Kidney (tissue), 14 donors: ENCODE measurements around the gene TBXT. TPM values are rescaled to one million over a fixed set of nuclear protein-coding genes. Genes with fewer than 3 reads are reported as not detected.

ENCODE experiments used
- DNase-seq, 5 donors: peaks; one replicate each; pipeline ENCODE4 v3.0.0-alpha.2; 2013 to 2020
- FAIRE-seq: peaks from 2 replicates; lab custom pipeline; 2012; peaks lifted over from hg19 to GRCh38; lab: Jason Lieb, UNC
- H3K27ac ChIP-seq, 2 donors: one replicate each; pipeline ENCODE4 v1.7.0; 2013; ENCODE audit warnings: low read depth in 2 of 2, low read length in 2 of 2, inconsistent platforms in 1 of 2
- H3K27me3 ChIP-seq: one replicate; pipeline ENCODE4 v1.7.1; 2013; ENCODE audit warnings: low read length, inconsistent platforms; ENCODE audit not compliant: control insufficient read depth, insufficient read depth
- H3K36me3 ChIP-seq, 3 donors: one replicate each; pipeline versions ENCODE4 v1.7.0 to v1.7.1; 2013; ENCODE audit warnings: low read length in 3 of 3, control low read depth in 1 of 3, inconsistent platforms in 1 of 3; ENCODE audit not compliant: insufficient read depth in 3 of 3, control insufficient read depth in 2 of 3
- H3K4me1 ChIP-seq, 3 donors: one replicate each; pipeline versions ENCODE4 v1.7.0 to v1.7.1; 2013; ENCODE audit warnings: low read length in 3 of 3, inconsistent platforms in 1 of 3, low read depth in 1 of 3; ENCODE audit not compliant: control insufficient read depth in 2 of 3, insufficient read depth in 2 of 3
- H3K4me3 ChIP-seq, 3 donors: one replicate each; pipeline versions ENCODE4 v1.7.0 to v1.8.1; 2013; ENCODE audit warnings: low read length in 3 of 3, control low read depth in 1 of 3, inconsistent platforms in 1 of 3
- H3K9ac ChIP-seq, 3 donors: one replicate each; pipeline versions ENCODE4 v1.7.0 to v1.7.1; 2013; ENCODE audit warnings: low read length in 3 of 3, control low read depth in 1 of 3, inconsistent platforms in 1 of 3
- H3K9me3 ChIP-seq, 3 donors: one replicate each; pipeline versions ENCODE4 v1.7.0 to v1.7.1; 2013; ENCODE audit warnings: low read length in 3 of 3, control low read depth in 1 of 3, inconsistent platforms in 1 of 3; ENCODE audit not compliant: control insufficient read depth in 2 of 3, insufficient read depth in 1 of 3
- intact Hi-C: fragments of 100-400 bp; cut with DNase I; formaldehyde crosslinking; loops from one replicate; pipeline ENCODE4 v1.11.1; 2022
- polyA plus RNA-seq: library from polyadenylated mRNA; stranded (reverse); fragments of 350-450 nt; fragmentation: Illumina TruSeq; extraction: RNeasy Lipid Tissue Mini Kit (QIAGEN cat#74804); gene quantifications from one replicate; pipeline ENCODE4 v1.2.3, GENCODE V29; 2014; ENCODE audit warnings: low read depth, low replicate concordance; ENCODE audit not compliant: insufficient read depth
- total RNA-seq: library from RNA; stranded (reverse); fragmentation: NEBNext Ultra II Directional; extraction: Animal tissue kit (Norgen Biotek cat#: 25700); gene quantifications from one replicate; pipeline ENCODE4 v1.2.1, GENCODE V29; 2021
- TF ChIP-seq, protein P1 (sequence below): IDR thresholded peaks from 3 replicates; pipeline ENCODE4 v1.5.1; 2012; ENCODE audit warnings: mild to moderate bottlenecking, moderate library complexity, borderline replicate concordance; ENCODE audit not compliant: insufficient read depth; ENCODE audit errors: extremely low read depth
- donor health status: control.
- donor health status: control.
- donor health status: control.
- donor health status: control.
- donor health status: control.
- donor health status: DM: yes; HTN: yes; CAD: no.
- donor health status: Normal renal cell carcinoma (clear cell type).

The TBXT gene
- total and polyA plus RNA-seq, 2 donors from 2014 or later, result not detected

DNA sequence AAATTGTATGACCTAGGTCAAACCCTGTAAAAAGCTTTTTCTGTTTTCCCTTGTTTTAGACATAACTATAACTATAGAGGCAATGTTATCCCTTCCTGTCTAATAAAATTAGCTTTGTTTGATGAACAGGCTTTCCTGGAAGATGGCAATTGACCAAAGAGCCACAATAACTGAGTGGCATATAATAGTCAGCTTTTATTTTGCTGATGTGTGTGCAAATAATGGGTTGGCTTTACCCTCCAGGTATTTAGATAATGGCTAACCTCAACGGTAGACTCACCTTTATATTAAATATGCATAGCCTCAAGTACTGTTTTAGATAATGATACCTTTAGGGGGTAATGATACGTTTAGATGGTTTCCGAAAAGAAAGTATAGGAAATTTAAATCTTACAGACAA is 15.0 kb downstream of the TBXT start:
- Histone ChIP-seq H3K36me3 (no peaks in the 10 kb centered on the region), H3K9me3 (peaks cover 0 to 8% (median 0%) of the 10 kb centered on the region in 3 donors), H3K9ac (no peak overlapping the region), H3K4me3 (no peak overlapping the region), H3K27ac (no peak overlapping the region), H3K27me3 (no peaks in the 10 kb centered on the region), H3K4me1 (no peaks in the 10 kb centered on the region)
- DNase-seq, result no peak
- no peak for FAIRE-seq
- intact Hi-C loops, result no loop called here
- TF ChIP-seq, protein P1, sequence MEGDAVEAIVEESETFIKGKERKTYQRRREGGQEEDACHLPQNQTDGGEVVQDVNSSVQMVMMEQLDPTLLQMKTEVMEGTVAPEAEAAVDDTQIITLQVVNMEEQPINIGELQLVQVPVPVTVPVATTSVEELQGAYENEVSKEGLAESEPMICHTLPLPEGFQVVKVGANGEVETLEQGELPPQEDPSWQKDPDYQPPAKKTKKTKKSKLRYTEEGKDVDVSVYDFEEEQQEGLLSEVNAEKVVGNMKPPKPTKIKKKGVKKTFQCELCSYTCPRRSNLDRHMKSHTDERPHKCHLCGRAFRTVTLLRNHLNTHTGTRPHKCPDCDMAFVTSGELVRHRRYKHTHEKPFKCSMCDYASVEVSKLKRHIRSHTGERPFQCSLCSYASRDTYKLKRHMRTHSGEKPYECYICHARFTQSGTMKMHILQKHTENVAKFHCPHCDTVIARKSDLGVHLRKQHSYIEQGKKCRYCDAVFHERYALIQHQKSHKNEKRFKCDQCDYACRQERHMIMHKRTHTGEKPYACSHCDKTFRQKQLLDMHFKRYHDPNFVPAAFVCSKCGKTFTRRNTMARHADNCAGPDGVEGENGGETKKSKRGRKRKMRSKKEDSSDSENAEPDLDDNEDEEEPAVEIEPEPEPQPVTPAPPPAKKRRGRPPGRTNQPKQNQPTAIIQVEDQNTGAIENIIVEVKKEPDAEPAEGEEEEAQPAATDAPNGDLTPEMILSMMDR, result no peak

DNA sequence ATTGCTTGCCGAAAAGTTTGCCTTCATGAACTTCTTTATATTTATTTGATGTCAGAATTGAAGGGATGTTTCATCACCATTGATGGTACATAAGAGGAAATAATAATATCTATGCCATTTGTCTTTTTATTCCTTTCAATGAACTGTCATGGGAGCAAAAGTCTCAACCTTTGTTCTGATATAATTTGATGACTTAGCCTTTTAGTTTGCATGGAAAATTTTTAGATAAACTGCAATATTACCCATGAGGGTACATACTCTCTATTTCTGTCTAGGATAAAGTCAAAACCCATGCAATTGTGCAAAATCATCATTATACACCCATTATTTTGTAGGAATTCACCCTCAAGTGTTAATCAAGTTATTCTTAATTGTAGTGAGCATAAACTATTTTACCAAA is 15.9 kb downstream of the TBXT start:
- TF ChIP-seq, protein P1, result no peak
- H3K4me1 ChIP-seq, result no peaks in the 10 kb centered on the region
- H3K9ac ChIP-seq, result no peak overlapping the region
- H3K27me3 ChIP-seq, result no peaks in the 10 kb centered on the region
- intact Hi-C loops, result no loop called here
- H3K27ac ChIP-seq, result no peak overlapping the region
- no peak overlapping the region for H3K4me3 ChIP-seq
- H3K36me3 ChIP-seq, result no peaks in the 10 kb centered on the region
- peaks cover 0 to 8% (median 0%) of the 10 kb centered on the region in 3 donors for H3K9me3 ChIP-seq
- no peak for FAIRE-seq
- DNase-seq, result no peak

DNA sequence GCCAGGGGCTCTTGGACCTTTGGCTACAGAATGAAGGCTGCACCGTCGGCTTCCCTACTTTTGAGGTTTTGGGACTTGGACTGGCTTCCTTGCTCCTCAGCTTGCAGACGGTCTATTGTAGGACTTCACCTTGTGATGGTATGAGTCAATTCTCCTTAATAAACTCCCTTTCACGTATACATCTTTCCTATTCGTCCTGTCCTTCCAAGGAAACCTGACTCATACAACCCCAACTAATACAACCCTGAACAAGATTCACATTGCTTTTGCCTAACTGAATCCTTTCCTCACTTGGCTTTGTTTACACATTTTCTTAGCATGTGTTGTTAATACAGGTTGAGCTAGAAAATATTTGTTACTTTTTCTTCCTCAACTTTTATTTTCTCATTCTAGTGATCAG is 21.9 kb downstream of the TBXT start:
- Histone ChIP-seq H3K36me3 (no peaks in the 10 kb centered on the region), H3K9me3 (peaks cover 0 to 8% (median 0%) of the 10 kb centered on the region in 3 donors), H3K4me1 (no peaks in the 10 kb centered on the region), H3K27me3 (no peaks in the 10 kb centered on the region), H3K4me3 (no peak overlapping the region), H3K9ac (no peak overlapping the region), H3K27ac (no peak overlapping the region)
- intact Hi-C loops, result no loop called here
- FAIRE-seq, result no peak
- no peak for DNase-seq
- TF ChIP-seq, protein P1, result no peak

DNA sequence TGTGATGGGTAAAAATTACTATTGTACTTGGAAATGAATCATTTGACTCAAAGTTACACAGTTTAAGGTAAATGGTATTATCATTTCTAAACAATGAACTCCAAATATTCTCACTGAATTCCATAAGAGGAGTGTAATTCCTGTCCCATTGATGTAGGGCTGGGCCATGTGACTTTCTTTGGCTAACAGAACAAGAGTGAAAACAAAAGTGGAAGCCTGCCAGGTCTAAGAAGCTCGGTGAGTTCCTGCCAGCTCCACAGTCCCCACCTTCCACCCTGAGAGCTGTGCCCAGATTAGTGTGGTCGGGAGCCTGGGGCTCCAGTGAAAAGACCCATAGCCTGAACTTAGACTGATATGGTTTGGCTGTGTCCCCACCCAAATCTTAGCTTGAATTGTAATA is 24.6 kb downstream of the TBXT start:
- DNase-seq, result no peak
- no peak for FAIRE-seq

More for the DNA sequence above, 24.6 kb downstream of the TBXT start:
- TF ChIP-seq, protein P1, result no peak
- H3K27ac ChIP-seq, result no peak overlapping the region
- no peak overlapping the region for H3K9ac ChIP-seq
- no peak overlapping the region for H3K4me3 ChIP-seq
- H3K36me3 ChIP-seq, result no peaks in the 10 kb centered on the region
- H3K9me3 ChIP-seq, result no peaks in the 10 kb centered on the region
- H3K4me1 ChIP-seq, result no peaks in the 10 kb centered on the region
- intact Hi-C loops, result no loop called here
- H3K27me3 ChIP-seq, result no peaks in the 10 kb centered on the region
